ENCODE measurements around the gene SLC25A22. TPM values are rescaled to one million over a fixed set of nuclear protein-coding genes. Genes with fewer than 3 reads are reported as not detected.

SLC25A22 gene
- total and polyA plus RNA-seq, 8 donors = 12.5 to 29.4 (median 17.0) TPM

DNA sequence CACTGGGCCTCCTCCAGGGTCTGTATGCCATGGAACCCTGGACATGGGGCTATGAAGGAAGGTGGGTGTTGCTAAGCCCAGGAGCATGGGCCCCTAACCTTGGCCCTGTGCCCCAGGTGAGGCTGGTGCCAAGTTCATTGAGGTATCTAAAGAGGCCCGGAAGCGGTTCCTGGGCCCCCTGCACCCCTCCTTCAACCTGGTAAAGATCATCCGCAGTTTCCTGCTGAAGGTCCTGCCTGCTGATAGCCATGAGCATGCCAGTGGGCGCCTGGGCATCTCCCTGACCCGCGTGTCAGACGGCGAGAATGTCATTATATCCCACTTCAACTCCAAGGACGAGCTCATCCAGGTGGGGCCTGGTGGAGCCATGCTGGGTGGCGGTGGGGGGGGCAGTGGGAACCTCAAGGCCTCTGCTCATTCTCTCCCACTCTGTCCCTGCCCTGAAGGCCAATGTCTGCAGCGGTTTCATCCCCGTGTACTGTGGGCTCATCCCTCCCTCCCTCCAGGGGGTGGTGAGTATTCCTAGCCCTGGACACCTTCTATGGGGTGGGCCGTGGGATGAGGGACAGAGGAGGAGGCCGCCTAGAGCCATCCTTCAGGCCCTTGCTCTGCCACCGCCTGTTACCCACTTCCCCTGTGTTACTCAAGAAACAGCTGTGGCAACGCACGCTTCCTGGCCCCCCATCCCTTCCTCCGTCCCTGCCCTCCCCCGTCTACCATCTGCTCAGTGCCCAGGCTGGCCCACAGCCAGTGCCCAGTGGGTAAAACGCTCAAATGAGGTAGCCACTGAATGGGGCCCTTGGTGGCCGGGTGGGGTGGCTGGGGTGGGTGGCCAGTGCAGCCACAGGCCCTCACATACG, 23.7 kb upstream of the SLC25A22 start:
- ATAC-seq = no peak
- peaks cover 0 to 32% of the 10 kb centered on the region in 2 donors for H3K36me3 ChIP-seq
- H3K4me1 ChIP-seq = peaks cover 26 to 69% of the 10 kb centered on the region in 2 donors
- intact Hi-C loops (cut with DNase I) = no loop called here
- DNase-seq = peak in 1 of 4 donors; percentile 90
- no peak for TF ChIP-seq CTCF (IDR thresholded peaks at IDR 0.05)
- peak overlapping the region in 1 of 2 donors; percentile 97 for H3K4me3 ChIP-seq
- peaks cover 0 to 1% of the 10 kb centered on the region in 2 donors for H3K27me3 ChIP-seq
- no peaks in the 10 kb centered on the region for H3K9me3 ChIP-seq
- peak overlapping the region; percentile 77 to 96 for H3K27ac ChIP-seq

DNA sequence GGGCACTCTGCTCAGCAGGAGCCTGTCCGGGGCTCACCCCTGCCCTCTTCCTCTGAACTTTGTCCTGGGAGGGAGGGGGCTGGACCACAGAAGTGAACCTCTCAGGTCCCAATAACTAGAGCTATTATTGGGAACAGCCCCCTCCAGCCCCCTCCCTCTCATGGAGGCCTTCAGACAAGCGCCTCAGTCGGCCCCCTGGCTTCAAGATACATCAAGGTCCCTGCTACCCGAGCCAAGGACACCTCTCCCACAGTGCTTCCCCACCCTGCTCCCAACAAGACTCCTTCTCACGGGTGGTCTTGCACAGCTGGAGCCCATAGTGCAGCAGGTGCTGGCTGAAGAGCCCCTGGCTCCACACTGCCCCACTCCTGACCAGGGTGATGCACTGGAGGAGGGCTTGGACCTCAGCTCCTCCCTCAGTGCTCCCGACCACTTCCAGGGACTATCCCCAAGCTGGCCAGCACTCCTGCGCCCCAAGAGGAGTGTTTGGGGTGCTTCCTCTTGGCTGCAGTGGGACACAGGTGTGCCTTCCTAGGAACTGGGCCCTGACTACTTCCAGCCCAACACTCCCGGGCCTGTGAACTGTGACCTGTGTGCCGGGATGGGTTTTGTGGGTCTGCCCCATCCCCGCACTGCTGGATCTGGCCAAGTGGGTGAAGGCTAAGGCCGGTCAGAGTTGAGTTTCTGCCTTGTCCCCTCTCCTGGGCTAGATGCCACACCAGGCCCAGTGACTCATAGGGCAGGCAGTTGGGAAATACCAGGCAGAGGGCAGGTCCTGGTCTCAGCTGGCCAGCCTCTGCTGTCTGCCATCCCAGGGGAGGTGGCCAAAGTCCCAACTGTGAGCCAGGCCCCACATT, 22.8 kb upstream of the SLC25A22 start:
- no peak for TF ChIP-seq CTCF (IDR thresholded peaks at IDR 0.05)
- Histone ChIP-seq H3K27ac (peak overlapping the region; percentile 77 to 96), H3K4me1 (peaks cover 23 to 61% of the 10 kb centered on the region in 2 donors), H3K9me3 (no peaks in the 10 kb centered on the region), H3K27me3 (no peaks in the 10 kb centered on the region), H3K4me3 (peak overlapping the region; percentile 78 to 97), H3K36me3 (peaks cover 0 to 34% of the 10 kb centered on the region in 2 donors)
- intact Hi-C loops (cut with DNase I) = no loop called here
- DNase-seq = peak in 2 of 4 donors; percentile 88 to 93
- ATAC-seq = peak; percentile 59

- DNase-seq = peak in 3 of 4 donors; percentile 82 to 97 (median 92)
- H3K9me3 ChIP-seq = no peaks in the 10 kb centered on the region
- peaks cover 22 to 54% of the 10 kb centered on the region in 2 donors for H3K4me1 ChIP-seq
- peak; percentile 67 for ATAC-seq
- TF ChIP-seq CTCF (IDR thresholded peaks at IDR 0.05) = no peak
- H3K27ac ChIP-seq = peak overlapping the region; percentile 77 to 96
- peaks cover 0 to 35% of the 10 kb centered on the region in 2 donors for H3K36me3 ChIP-seq
- H3K27me3 ChIP-seq = no peaks in the 10 kb centered on the region
- intact Hi-C loops (cut with DNase I) = no loop called here
- peak overlapping the region; percentile 78 to 97 for H3K4me3 ChIP-seq
Measured at GRCh38 chr11:819943-820649, 22.0 kb upstream of the SLC25A22 start.

- intact Hi-C loops (cut with DNase I) = no loop called here
- Histone ChIP-seq H3K36me3 (peaks cover 0 to 35% of the 10 kb centered on the region in 2 donors), H3K27ac (peak overlapping the region; percentile 77 to 96), H3K9me3 (no peaks in the 10 kb centered on the region), H3K27me3 (no peaks in the 10 kb centered on the region), H3K4me1 (peaks cover 22 to 46% of the 10 kb centered on the region in 2 donors), H3K4me3 (peak overlapping the region; percentile 78 to 97)
- peak in 1 of 2 donors; percentile 40 for TF ChIP-seq CTCF (IDR thresholded peaks at IDR 0.05)
- peak; percentile 86 to 97 (median 92) for DNase-seq
- peak; percentile 88 for ATAC-seq
Measured at GRCh38 chr11:819129-819931, 21.2 kb upstream of the SLC25A22 start.
